Fibroblast of pulmonary artery (primary cell): ENCODE data around the gene CEP170B.

Source experiments
- DNase-seq: peaks from one replicate; pipeline ENCODE4 v3.0.0-alpha.2; 2010; ENCODE audit warnings: low read depth
- H3K4me3 ChIP-seq: replicated peaks from 2 replicates; pipeline ENCODE4 v1.5.1; 2011; ENCODE audit warnings: low read depth, mild to moderate bottlenecking, control low read depth, low read length, moderate library complexity
- TF ChIP-seq, protein P1 (sequence below): IDR thresholded peaks from 2 replicates; pipeline ENCODE4 v1.5.1; 2011; ENCODE audit warnings: mild to moderate bottlenecking, control low read depth, low read length, inconsistent platforms; ENCODE audit errors: missing control alignments

CEP170B gene

DNA sequence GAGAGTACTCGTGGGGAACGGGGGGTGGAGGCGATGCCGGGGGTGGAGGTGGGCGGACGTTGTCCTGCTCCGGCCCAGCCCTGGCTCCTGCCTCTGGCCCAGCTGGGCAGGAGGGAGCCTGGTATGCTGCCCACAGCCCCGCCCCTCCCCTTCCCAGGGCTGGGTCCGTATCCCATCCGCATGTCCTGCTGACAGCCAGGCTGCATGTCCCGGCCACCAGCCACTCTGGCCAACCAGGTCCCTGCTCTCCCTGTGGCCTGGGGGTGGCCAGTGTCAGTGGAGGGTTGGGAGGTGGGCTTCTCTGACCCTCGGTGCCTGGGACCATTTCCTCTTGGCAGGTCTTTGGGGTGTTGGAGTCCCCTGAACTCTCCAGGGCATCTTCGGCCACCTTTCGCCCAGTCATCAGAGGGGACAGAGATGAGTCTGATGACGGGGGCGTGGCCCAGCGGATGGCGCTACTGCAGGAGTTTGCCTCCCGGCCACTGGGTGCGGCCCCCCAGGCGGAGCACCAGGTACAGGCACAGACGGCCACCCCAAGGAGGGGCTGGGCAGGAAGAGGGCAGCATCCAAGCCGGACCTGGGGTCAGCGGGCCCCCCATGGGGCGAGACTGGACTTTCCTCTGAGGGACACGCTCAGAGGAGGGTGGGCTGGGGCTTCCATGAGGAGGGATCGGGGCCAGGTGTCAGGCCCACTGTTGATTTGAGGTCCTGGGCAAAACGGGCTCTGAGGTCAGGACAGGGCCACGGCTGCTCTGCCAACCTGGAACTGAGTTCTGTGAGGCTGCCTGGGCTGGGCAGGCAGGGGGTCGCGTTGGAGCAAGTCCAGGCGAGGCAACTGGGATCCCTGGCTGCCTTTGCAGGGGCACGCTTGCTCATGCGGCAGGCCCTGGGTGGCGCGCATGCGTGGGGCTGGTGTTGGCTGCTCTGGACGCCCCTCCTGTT is 20.2 kb downstream of the CEP170B start:
- H3K4me3 ChIP-seq = no peak overlapping the region
- no peak for DNase-seq
- TF ChIP-seq, protein P1, sequence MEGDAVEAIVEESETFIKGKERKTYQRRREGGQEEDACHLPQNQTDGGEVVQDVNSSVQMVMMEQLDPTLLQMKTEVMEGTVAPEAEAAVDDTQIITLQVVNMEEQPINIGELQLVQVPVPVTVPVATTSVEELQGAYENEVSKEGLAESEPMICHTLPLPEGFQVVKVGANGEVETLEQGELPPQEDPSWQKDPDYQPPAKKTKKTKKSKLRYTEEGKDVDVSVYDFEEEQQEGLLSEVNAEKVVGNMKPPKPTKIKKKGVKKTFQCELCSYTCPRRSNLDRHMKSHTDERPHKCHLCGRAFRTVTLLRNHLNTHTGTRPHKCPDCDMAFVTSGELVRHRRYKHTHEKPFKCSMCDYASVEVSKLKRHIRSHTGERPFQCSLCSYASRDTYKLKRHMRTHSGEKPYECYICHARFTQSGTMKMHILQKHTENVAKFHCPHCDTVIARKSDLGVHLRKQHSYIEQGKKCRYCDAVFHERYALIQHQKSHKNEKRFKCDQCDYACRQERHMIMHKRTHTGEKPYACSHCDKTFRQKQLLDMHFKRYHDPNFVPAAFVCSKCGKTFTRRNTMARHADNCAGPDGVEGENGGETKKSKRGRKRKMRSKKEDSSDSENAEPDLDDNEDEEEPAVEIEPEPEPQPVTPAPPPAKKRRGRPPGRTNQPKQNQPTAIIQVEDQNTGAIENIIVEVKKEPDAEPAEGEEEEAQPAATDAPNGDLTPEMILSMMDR = no peak

DNA sequence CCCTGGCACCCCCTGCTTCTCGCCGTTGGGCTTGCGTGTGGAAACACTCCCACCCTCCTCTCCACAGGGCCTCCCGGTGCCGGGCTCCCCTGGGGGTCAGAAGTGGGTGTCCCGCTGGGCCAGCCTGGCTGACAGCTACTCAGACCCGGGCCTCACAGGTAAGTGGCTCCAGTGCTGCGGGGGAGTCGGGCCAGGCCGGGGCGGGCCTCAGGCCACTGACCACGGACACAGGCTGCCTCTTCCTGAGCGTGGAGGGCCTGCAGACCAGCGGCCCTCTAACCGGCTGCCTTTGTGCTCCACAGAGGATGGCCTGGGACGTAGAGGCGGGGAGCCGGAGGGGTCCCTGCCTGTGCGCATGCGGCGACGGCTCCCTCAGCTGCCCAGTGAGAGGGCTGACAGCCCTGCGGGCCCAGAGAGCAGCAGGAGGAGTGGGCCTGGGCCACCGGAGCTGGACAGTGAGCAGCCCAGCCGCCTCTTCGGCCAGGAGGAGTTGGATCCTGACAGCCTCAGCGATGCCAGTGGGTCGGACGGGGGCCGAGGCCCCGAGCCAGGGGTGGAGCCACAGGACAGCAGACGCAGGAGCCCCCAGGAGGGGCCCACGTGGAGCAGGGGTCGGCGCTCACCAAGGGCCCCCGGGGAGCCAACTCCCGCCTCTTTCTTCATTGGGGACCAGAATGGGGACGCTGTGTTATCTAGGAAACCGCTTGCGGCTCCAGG is 21.1 kb downstream of the CEP170B start:
- no peak for DNase-seq
- TF ChIP-seq, protein P1 = no peak

DNA sequence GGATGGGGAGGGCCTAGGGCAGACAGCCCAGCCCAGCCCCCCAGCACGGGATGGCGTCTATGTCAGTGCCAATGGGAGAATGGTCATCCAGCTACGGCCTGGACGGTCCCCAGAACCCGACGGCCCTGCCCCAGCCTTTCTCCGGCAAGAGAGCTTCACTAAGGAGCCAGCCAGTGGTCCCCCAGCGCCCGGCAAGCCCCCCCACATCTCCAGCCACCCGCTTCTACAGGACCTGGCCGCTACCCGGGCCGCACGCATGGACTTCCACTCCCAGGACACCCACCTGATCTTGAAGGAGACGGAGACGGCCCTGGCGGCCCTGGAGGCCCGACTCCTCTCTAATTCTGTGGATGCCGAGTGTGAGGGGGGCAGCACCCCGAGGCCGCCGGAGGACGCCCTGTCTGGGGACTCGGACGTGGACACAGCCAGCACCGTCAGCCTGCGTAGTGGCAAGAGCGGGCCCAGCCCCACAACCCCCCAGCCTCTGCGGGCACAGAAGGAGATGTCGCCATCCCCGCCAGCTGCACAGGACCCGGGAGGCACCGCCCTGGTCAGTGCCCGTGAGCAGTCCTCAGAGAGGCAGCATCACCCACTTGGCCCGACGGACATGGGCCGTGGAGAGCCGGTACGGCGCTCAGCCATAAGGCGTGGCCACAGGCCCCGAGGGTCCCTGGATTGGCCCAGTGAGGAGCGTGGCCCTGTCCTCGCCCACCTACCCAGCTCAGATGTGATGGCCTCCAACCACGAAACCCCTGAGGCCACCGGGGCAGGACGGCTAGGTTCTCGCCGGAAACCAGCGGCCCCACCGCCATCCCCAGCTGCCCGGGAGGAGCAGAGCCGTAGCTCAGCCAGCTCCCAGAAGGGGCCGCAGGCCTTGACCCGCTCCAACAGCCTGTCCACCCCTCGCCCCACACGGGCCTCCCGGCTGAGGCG is 21.9 kb downstream of the CEP170B start:
- no peak for DNase-seq
- TF ChIP-seq, protein P1 = no peak
- H3K4me3 ChIP-seq = no peak overlapping the region

More for the DNA sequence above, 21.1 kb downstream of the CEP170B start:
- no peak overlapping the region for H3K4me3 ChIP-seq

DNA sequence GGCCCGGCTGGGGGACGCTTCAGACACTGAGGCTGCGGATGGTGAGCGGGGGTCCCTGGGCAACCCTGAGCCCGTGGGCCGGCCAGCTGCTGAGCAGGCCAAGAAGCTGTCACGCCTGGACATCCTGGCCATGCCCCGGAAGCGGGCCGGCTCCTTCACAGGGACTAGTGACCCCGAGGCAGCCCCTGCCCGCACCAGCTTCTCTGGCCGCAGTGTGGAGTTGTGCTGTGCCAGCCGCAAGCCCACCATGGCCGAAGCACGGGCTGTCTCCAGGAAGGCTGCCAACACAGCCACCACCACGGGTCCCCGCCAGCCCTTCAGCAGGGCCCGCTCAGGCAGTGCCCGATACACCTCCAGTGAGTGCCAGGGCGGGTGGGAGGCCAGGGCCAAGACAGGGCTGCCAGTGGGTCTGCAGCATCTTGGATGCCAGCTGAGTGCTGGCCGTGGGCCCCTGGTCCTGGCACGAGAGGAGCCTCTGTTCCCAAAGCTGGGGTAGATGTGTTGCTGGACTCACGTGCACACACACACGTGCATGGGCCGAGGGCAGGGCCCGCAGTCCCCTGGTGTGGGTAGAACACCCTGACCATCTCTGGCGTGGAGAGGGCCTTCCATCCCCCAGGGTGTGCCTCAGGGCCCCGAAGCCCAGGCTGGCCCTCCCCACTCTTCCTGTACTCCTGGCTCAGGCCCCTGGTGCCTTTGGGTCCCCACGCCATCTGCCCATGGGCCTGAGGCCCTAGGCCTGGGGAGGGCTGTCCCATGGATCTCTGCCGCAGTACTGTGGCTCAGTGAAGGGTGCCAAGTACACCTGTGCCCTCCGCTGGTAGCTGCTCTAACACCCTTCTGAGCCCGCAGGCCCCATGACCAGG is 22.8 kb downstream of the CEP170B start:
- H3K4me3 ChIP-seq = no peak overlapping the region
- TF ChIP-seq, protein P1 = no peak
- DNase-seq = no peak

DNA sequence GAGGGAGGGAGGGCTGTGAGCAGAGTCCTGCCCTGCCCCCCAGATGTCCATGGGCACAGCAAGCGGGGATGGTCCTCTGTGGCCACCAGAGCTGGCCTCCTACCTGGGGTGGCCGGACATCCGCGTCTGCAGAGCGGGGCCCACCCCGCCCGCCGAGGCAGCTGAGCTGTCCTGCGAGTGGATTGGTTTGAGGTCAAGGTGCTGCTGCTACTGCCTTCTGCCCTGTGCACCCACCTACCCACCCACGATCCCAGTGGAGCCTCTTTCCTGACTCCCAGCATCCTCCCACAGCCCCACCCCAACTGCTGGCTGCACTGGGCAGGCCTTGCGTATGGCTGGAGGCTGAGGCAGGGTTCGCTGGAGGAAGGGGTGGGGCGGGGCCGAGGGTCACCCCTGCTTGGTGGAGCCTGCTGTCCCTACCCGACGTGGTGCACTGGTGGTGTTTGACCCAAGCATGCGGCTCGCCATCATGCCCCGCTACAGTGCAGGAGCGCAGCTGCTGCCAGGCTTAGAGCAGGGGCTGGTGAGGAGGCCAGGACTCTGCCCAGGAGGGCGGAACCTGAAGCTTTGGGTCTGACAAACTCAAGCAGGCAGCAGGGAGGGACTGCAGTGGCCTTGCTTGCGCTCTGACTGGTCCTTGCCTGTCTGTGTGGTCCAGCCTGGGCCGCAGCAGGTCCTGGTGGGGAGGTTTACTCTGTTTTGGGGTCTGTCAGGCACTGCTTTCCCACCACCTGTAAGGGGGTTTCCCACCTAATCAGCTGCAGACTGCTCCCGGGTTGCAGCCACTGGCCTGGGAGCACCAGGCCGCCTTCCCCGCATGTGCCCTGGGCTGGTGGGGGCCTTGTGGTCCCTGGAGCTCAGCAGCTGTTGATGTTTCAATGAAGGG is 23.7 kb downstream of the CEP170B start:
- TF ChIP-seq, protein P1 = no peak
- H3K4me3 ChIP-seq = no peak overlapping the region

More for the DNA sequence above, 23.7 kb downstream of the CEP170B start:
- no peak for DNase-seq
